Spinal cord (tissue), 10 donors: ENCODE data around the gene PREX1. TPM values are rescaled to one million over a fixed set of nuclear protein-coding genes. Genes with fewer than 3 reads are reported as not detected.
A peak's percentile ranks its signal among the peaks of the same experiment; 100 is the strongest.

Experiments
- DNase-seq, 6 donors: peaks; one replicate each; pipeline versions ENCODE4 v3.0.0 to v3.0.0-alpha.2; 2013 to 2015; ENCODE audit warnings: low spot score in 6 of 6, low read depth in 4 of 6
- H3K27ac ChIP-seq: one replicate; pipeline ENCODE4 v1.5.1; 2013; ENCODE audit warnings: low read depth, low read length, control low read depth
- H3K27me3 ChIP-seq: one replicate; pipeline ENCODE4 v1.6.1; 2013; ENCODE audit warnings: low read length; ENCODE audit not compliant: control insufficient read depth, insufficient read depth
- H3K36me3 ChIP-seq: one replicate; pipeline ENCODE4 v1.6.1; 2013; ENCODE audit warnings: low read length; ENCODE audit not compliant: control insufficient read depth, insufficient read depth
- H3K4me1 ChIP-seq: one replicate; pipeline ENCODE4 v1.6.1; 2013; ENCODE audit warnings: low read length; ENCODE audit not compliant: control insufficient read depth, insufficient read depth
- H3K4me3 ChIP-seq: one replicate; pipeline ENCODE4 v1.5.1; 2013; ENCODE audit warnings: low read depth, low read length, control low read depth
- H3K9me3 ChIP-seq: one replicate; pipeline ENCODE4 v1.6.1; 2013; ENCODE audit warnings: low read length; ENCODE audit not compliant: control insufficient read depth, insufficient read depth
- whole genome bisulfite sequencing: methylation state at CpG from one replicate; pipeline ENCODE4 v1.1.5; 2013; ENCODE audit warnings: missing lambda C conversion rate; ENCODE audit not compliant: insufficient coverage; 5-methylcytosine and 5-hydroxymethylcytosine counted together
- polyA plus RNA-seq, 2 donors: library from polyadenylated mRNA; unstranded; fragments of 120-200 nt; gene quantifications; one replicate each; pipeline ENCODE4 v1.2.1, GENCODE V29; 2013; ENCODE audit not compliant: insufficient read length in 2 of 2
- total RNA-seq, 2 donors: library from RNA; depleted of rRNA in 1 of 2; stranded (reverse); fragments of 120-200 nt in 1 of 2; fragments of >200 nt in 1 of 2; gene quantifications; one replicate each; pipeline versions ENCODE4 v1.2.3 to v1.2.4, GENCODE V29; 2013 to 2014
- donor health status: healthy.

Gene PREX1
- total and polyA plus RNA-seq, 4 donors = 46.7 to 99.1 (median 72.9) TPM

GRCh38 chr20:48721324-48722001 lies 106.3 kb downstream of the PREX1 start:
- Histone ChIP-seq H3K9me3 (no peaks in the 10 kb centered on the region), H3K4me1 (peaks cover 59% of the 10 kb centered on the region), H3K27ac (no peak overlapping the region), H3K36me3 (peaks cover 36% of the 10 kb centered on the region), H3K27me3 (no peaks in the 10 kb centered on the region), H3K4me3 (no peak overlapping the region)
- no peak for DNase-seq
- 75% methylated on average over 9 of the region's 9 CpGs for WGBS

- Histone ChIP-seq H3K4me1 (peaks cover 57% of the 10 kb centered on the region), H3K9me3 (no peaks in the 10 kb centered on the region), H3K36me3 (peaks cover 44% of the 10 kb centered on the region), H3K4me3 (no peak overlapping the region), H3K27ac (no peak overlapping the region), H3K27me3 (no peaks in the 10 kb centered on the region)
- 94% methylated on average over 10 of the region's 13 CpGs for WGBS
- DNase-seq = no peak
Observed at GRCh38 chr20:48720256-48720985, 107.4 kb downstream of the PREX1 start.

DNA sequence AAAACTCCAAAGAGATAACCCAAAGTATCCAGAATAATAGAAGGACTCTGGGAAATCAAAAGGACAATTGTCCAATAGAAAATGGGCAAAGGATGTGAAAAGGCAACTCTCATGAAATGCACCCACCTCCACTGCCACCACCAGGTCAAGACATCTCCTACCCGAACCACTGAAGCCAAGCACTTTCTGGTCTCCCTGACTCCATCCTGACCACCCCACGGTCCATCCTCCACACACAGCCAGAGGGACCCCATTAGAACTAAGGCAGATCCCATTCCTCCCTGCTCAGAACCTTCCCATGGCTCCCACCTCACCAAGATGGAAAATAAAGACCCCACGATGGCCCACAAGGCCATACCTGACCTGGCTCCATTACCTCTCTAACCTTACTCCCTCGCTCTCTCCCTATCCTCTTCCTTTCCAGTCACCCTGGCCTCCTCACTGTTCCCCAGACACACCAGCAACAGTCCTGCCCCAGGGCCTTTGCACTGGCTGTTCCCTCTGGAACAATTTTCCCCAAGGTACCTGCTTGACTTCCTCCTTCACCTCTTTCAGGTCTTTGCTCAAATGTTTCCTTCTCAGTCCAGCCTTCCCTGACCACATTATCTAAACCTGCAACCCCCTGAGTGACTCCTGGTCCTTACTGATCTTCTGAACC lies 108.1 kb downstream of the PREX1 start:
- Histone ChIP-seq H3K27me3 (no peaks in the 10 kb centered on the region), H3K4me1 (peaks cover 50% of the 10 kb centered on the region), H3K9me3 (no peaks in the 10 kb centered on the region), H3K27ac (no peak overlapping the region), H3K4me3 (no peak overlapping the region), H3K36me3 (peaks cover 38% of the 10 kb centered on the region)
- no peak for DNase-seq
- 90% methylated on average over 4 of the region's 4 CpGs for WGBS

GRCh38 chr20:48718786-48719578 lies 108.8 kb downstream of the PREX1 start:
- H3K27me3 ChIP-seq = no peaks in the 10 kb centered on the region
- no peak overlapping the region for H3K4me3 ChIP-seq
- H3K4me1 ChIP-seq = peaks cover 43% of the 10 kb centered on the region
- H3K36me3 ChIP-seq = peaks cover 36% of the 10 kb centered on the region
- WGBS = 83% methylated on average over 1 of the region's 8 CpGs
- DNase-seq = no peak
- H3K9me3 ChIP-seq = no peaks in the 10 kb centered on the region
- H3K27ac ChIP-seq = no peak overlapping the region

- Histone ChIP-seq H3K27ac (no peak overlapping the region), H3K4me3 (no peak overlapping the region), H3K4me1 (peaks cover 30% of the 10 kb centered on the region), H3K9me3 (no peaks in the 10 kb centered on the region), H3K27me3 (no peaks in the 10 kb centered on the region), H3K36me3 (peaks cover 33% of the 10 kb centered on the region)
- 80% methylated on average over 1 of the region's 6 CpGs for WGBS
- DNase-seq = no peak
Observed at GRCh38 chr20:48717680-48718223, 110.0 kb downstream of the PREX1 start.

DNA sequence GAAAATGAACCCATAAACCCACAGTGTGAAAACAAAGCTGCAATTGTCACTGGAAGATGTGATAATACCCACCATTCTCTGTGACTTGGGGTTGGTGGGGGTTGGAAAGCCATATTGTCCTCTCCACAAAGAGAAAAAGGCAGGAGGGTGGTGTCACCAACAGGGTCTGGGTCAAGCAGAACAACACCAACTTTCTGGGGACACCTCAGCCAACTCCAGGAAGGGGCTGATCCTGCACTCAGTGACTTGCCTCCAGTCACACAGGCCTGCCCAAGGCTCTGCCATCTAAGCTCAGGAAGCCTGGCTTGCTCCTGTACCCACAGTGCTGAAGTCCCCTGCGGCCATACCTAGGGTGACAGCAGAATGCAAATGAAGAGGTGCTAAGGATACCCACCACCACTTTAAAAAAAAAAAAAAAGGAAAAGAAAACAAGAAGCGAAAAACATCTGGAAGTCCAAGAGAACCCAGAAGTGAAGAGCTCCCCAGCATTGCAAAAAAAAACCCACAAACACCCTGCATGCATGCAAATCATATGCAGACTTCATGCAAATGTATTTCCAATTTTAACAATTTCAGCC lies 110.6 kb downstream of the PREX1 start:
- Histone ChIP-seq H3K4me1 (peaks cover 25% of the 10 kb centered on the region), H3K36me3 (peaks cover 27% of the 10 kb centered on the region), H3K4me3 (no peak overlapping the region), H3K27me3 (no peaks in the 10 kb centered on the region), H3K27ac (peak overlapping the region; percentile 47), H3K9me3 (no peaks in the 10 kb centered on the region)
- DNase-seq = no peak
- WGBS = no CpG with 5 or more reads among the region's 2 CpGs

GRCh38 chr20:48716541-48716940 lies 111.3 kb downstream of the PREX1 start:
- 80% methylated on average over 6 of the region's 7 CpGs for WGBS
- Histone ChIP-seq H3K27ac (peak overlapping the region; percentile 47), H3K4me3 (no peak overlapping the region), H3K9me3 (no peaks in the 10 kb centered on the region), H3K36me3 (peaks cover 27% of the 10 kb centered on the region), H3K27me3 (no peaks in the 10 kb centered on the region), H3K4me1 (peaks cover 22% of the 10 kb centered on the region)
- DNase-seq = no peak

- Histone ChIP-seq H3K9me3 (no peaks in the 10 kb centered on the region), H3K4me3 (no peak overlapping the region), H3K36me3 (peaks cover 23% of the 10 kb centered on the region), H3K4me1 (peaks cover 23% of the 10 kb centered on the region), H3K27ac (peak overlapping the region; percentile 47), H3K27me3 (no peaks in the 10 kb centered on the region)
- WGBS = 97% methylated on average over 11 of the region's 13 CpGs
- DNase-seq = no peak
Observed at GRCh38 chr20:48716086-48716485, 111.7 kb downstream of the PREX1 start.

- H3K4me1 ChIP-seq = peaks cover 34% of the 10 kb centered on the region
- H3K27ac ChIP-seq = no peak overlapping the region
- no peak for DNase-seq
- peaks cover 20% of the 10 kb centered on the region for H3K36me3 ChIP-seq
- H3K9me3 ChIP-seq = no peaks in the 10 kb centered on the region
- 100% methylated on average over 1 of the region's 4 CpGs for WGBS
- H3K27me3 ChIP-seq = no peaks in the 10 kb centered on the region
- no peak overlapping the region for H3K4me3 ChIP-seq
Observed at GRCh38 chr20:48714764-48715163, 113.0 kb downstream of the PREX1 start.
